ENCODE results near the gene BOLL.
"Not testable (repeated sequence)": the region's sequence is repeated elsewhere in the genome, so short reads cannot be mapped to it uniquely, and the experiment has no call there.

GRCh38 chr2:197696571-197696970 lies 88.5 kb downstream of the BOLL start:
- TF ChIP-seq TOX (CRISPR knock-in tag; IDR thresholded peaks at IDR 0.05; ENCODE audit: borderline replicate concordance); RARB (CRISPR knock-in tag; IDR thresholded peaks at IDR 0.05); CREB5 (CRISPR knock-in tag; IDR thresholded peaks at IDR 0.05; ENCODE audit: low read depth); PATZ1 (CRISPR knock-in tag; IDR thresholded peaks at IDR 0.05; ENCODE audit: borderline replicate concordance); PPARA (CRISPR knock-in tag; IDR thresholded peaks at IDR 0.05; ENCODE audit: borderline replicate concordance); ZFP30 (CRISPR knock-in tag; IDR thresholded peaks at IDR 0.05); ISL1 (CRISPR knock-in tag; IDR thresholded peaks at IDR 0.05): not testable (repeated sequence)

Measured in SK-N-SH treated with all-trans-retinoic acid at 6 μM for 48 hours (cell line).